HG03064 (cell line): ENCODE measurements around the gene DKKL1.

ENCODE experiments used
- ATAC-seq: cut with Tn5 transposase; IDR thresholded peaks from one replicate; pipeline ENCODE4 v1.9.1; 2021; ENCODE audit warnings: low read depth; ENCODE audit not compliant: unreplicated experiment

DKKL1 gene

GRCh38 chr19:49337267-49338022 is 26.2 kb upstream of the DKKL1 start:
- ATAC-seq, result no peak

- no peak for ATAC-seq
Observed at GRCh38 chr19:49338023-49338677, 25.5 kb upstream of the DKKL1 start.

GRCh38 chr19:49338691-49339300 is 24.9 kb upstream of the DKKL1 start:
- ATAC-seq, result no peak

- no peak for ATAC-seq
Observed at GRCh38 chr19:49339301-49340068, 24.2 kb upstream of the DKKL1 start.

- peak; percentile 40 for ATAC-seq
Observed at GRCh38 chr19:49340069-49340864, 23.4 kb upstream of the DKKL1 start.

- ATAC-seq, result no peak
Observed at GRCh38 chr19:49340865-49341718, 22.6 kb upstream of the DKKL1 start.

- ATAC-seq, result no peak
Observed at GRCh38 chr19:49342291-49342721, 21.4 kb upstream of the DKKL1 start.

GRCh38 chr19:49343123-49343522 is 20.6 kb upstream of the DKKL1 start:
- ATAC-seq, result no peak

- ATAC-seq, result no peak
Observed at GRCh38 chr19:49344505-49345423, 18.9 kb upstream of the DKKL1 start.

- ATAC-seq, result no peak
Observed at GRCh38 chr19:49347191-49347590, 16.5 kb upstream of the DKKL1 start.

- ATAC-seq, result no peak
Observed at GRCh38 chr19:49347835-49348234, 15.8 kb upstream of the DKKL1 start.

- no peak for ATAC-seq
Observed at GRCh38 chr19:49348305-49349189, 15.1 kb upstream of the DKKL1 start.

- no peak for ATAC-seq
Observed at GRCh38 chr19:49349567-49349966, 14.1 kb upstream of the DKKL1 start.

GRCh38 chr19:49355909-49356353 is 7.7 kb upstream of the DKKL1 start:
- no peak for ATAC-seq

GRCh38 chr19:49356382-49356781 is 7.3 kb upstream of the DKKL1 start:
- ATAC-seq, result no peak

GRCh38 chr19:49357186-49357585 is 6.5 kb upstream of the DKKL1 start:
- ATAC-seq, result no peak
